Measurements from ENCODE around the gene ARHGEF37. TPM values are rescaled to one million over a fixed set of nuclear protein-coding genes. Genes with fewer than 3 reads are reported as not detected.
A peak's percentile ranks its signal among the peaks of the same experiment; 100 is the strongest.

Gene ARHGEF37
- total and polyA plus RNA-seq, 9 of the 15 experiments (the other 6 are each of a cell fraction or from before 2014, with no cell fraction given), result 0.01 to 0.27 (median 0.05) TPM

DNA sequence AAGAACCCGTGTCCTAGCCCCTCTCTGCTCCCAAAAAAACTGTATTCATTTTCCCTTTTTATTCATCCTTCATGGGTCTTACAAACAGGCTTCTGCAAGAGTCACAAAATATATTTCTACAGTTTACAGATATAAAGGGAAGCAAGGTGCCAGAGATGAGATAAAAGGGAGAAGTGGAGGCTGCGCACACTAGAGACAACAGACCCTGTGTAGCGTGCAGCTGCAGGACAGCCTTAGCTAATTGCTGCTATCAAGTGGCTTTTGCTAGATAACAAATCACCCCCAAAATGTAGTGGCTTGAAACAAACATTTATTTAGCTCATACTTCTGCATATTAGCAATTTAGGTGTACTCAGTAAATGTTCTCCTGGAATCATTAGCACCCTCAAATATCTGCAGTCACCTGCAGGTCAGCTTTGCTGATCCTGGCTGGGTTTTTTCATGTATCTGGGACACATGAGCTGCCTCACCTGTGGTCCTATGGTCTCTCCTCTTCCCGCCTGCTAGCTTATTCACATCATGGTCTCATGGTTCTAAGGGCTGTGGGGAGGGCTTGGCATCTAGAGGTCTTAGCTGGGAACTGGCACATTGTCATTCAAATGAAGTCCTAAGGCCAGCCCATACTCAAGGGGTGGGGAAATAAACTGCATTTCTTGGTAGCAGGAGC lies 29.4 kb downstream of the ARHGEF37 start (continued):
- TF ChIP-seq, protein P1, sequence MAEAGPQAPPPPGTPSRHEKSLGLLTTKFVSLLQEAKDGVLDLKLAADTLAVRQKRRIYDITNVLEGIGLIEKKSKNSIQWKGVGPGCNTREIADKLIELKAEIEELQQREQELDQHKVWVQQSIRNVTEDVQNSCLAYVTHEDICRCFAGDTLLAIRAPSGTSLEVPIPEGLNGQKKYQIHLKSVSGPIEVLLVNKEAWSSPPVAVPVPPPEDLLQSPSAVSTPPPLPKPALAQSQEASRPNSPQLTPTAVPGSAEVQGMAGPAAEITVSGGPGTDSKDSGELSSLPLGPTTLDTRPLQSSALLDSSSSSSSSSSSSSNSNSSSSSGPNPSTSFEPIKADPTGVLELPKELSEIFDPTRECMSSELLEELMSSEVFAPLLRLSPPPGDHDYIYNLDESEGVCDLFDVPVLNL (CRISPR knock-in tag; IDR thresholded peaks at IDR 0.05; ENCODE audit: low read depth), result no peak
- TF ChIP-seq MCM2 (IDR thresholded peaks at IDR 0.05; ENCODE audit: low read depth), result no peak
- TF ChIP-seq, protein P2, sequence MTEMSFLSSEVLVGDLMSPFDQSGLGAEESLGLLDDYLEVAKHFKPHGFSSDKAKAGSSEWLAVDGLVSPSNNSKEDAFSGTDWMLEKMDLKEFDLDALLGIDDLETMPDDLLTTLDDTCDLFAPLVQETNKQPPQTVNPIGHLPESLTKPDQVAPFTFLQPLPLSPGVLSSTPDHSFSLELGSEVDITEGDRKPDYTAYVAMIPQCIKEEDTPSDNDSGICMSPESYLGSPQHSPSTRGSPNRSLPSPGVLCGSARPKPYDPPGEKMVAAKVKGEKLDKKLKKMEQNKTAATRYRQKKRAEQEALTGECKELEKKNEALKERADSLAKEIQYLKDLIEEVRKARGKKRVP (CRISPR knock-in tag; IDR thresholded peaks at IDR 0.05), result no peak
- no peak for TF ChIP-seq SRSF7 (optimal IDR thresholded peaks at IDR 0.05; ENCODE audit: low read depth, low read length)
- peak; percentile 49; the same call in 1 of the 2 replicates for TF ChIP-seq SOX6 (IDR thresholded peaks at IDR 0.05)
- TF ChIP-seq CBX8 (IDR thresholded peaks at IDR 0.05; ENCODE audit: borderline replicate concordance, extremely low read depth, low read depth, low read length, poor library complexity, severe bottlenecking), result no peak
- no peak for TF ChIP-seq JUN (IDR thresholded peaks at IDR 0.05; ENCODE audit: borderline replicate concordance, low read depth, low read length)
- TF ChIP-seq JUN (CRISPR knock-in tag; IDR thresholded peaks at IDR 0.05; ENCODE audit: borderline replicate concordance), result no peak
- TF ChIP-seq, protein P3, sequence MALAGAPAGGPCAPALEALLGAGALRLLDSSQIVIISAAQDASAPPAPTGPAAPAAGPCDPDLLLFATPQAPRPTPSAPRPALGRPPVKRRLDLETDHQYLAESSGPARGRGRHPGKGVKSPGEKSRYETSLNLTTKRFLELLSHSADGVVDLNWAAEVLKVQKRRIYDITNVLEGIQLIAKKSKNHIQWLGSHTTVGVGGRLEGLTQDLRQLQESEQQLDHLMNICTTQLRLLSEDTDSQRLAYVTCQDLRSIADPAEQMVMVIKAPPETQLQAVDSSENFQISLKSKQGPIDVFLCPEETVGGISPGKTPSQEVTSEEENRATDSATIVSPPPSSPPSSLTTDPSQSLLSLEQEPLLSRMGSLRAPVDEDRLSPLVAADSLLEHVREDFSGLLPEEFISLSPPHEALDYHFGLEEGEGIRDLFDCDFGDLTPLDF (CRISPR knock-in tag; IDR thresholded peaks at IDR 0.05), result no peak
- no peak for TF ChIP-seq NCOA2 (IDR thresholded peaks at IDR 0.05; ENCODE audit: partially characterized antibody in 2 of 2)
- no peak for TF ChIP-seq TBL1XR1 (IDR thresholded peaks at IDR 0.05; ENCODE audit: low read length in 2 of 2)
- no peak for TF ChIP-seq EZH2 (IDR thresholded peaks at IDR 0.05; ENCODE audit: borderline replicate concordance, low read depth, low read length)
- TF ChIP-seq BCOR (IDR thresholded peaks at IDR 0.05), result 0 out of 2 replicates have a peak, but pooled peaks have one; percentile 14
- TF ChIP-seq, protein P4, sequence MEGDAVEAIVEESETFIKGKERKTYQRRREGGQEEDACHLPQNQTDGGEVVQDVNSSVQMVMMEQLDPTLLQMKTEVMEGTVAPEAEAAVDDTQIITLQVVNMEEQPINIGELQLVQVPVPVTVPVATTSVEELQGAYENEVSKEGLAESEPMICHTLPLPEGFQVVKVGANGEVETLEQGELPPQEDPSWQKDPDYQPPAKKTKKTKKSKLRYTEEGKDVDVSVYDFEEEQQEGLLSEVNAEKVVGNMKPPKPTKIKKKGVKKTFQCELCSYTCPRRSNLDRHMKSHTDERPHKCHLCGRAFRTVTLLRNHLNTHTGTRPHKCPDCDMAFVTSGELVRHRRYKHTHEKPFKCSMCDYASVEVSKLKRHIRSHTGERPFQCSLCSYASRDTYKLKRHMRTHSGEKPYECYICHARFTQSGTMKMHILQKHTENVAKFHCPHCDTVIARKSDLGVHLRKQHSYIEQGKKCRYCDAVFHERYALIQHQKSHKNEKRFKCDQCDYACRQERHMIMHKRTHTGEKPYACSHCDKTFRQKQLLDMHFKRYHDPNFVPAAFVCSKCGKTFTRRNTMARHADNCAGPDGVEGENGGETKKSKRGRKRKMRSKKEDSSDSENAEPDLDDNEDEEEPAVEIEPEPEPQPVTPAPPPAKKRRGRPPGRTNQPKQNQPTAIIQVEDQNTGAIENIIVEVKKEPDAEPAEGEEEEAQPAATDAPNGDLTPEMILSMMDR (IDR thresholded peaks at IDR 0.05 in 2 of 3, conservative IDR thresholded peaks at IDR 0.05 in 1 of 3; ENCODE audit: insufficient read depth in 2 of 3, low read depth in 1 of 3, low read length in 3 of 3), result no peak
- no peak for TF ChIP-seq PML (IDR thresholded peaks at IDR 0.05; ENCODE audit: low read length)
- TF ChIP-seq, protein P5, sequence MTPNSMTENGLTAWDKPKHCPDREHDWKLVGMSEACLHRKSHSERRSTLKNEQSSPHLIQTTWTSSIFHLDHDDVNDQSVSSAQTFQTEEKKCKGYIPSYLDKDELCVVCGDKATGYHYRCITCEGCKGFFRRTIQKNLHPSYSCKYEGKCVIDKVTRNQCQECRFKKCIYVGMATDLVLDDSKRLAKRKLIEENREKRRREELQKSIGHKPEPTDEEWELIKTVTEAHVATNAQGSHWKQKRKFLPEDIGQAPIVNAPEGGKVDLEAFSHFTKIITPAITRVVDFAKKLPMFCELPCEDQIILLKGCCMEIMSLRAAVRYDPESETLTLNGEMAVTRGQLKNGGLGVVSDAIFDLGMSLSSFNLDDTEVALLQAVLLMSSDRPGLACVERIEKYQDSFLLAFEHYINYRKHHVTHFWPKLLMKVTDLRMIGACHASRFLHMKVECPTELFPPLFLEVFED (CRISPR knock-in tag; conservative IDR thresholded peaks at IDR 0.05), result no peak
- TF ChIP-seq TCF3 (CRISPR knock-in tag; IDR thresholded peaks at IDR 0.05), result peak; percentile 69
- TF ChIP-seq RUNX1 (IDR thresholded peaks at IDR 0.05; ENCODE audit: low read depth), result no peak
- TF ChIP-seq, protein P6, sequence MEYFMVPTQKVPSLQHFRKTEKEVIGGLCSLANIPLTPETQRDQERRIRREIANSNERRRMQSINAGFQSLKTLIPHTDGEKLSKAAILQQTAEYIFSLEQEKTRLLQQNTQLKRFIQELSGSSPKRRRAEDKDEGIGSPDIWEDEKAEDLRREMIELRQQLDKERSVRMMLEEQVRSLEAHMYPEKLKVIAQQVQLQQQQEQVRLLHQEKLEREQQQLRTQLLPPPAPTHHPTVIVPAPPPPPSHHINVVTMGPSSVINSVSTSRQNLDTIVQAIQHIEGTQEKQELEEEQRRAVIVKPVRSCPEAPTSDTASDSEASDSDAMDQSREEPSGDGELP (CRISPR knock-in tag; IDR thresholded peaks at IDR 0.05; ENCODE audit: borderline replicate concordance), result no peak
- no peak for TF ChIP-seq TEAD2 (tag; IDR thresholded peaks at IDR 0.05)

Measured in K562 (cell line).